Natural killer cell (primary cell): Measurements from ENCODE around the gene CDC40. TPM values are rescaled to one million over a fixed set of nuclear protein-coding genes. Genes with fewer than 3 reads are reported as not detected.

Source experiments
- ATAC-seq, 3 donors: fragments of 150-1000 bp in 2 of 3; fragments of 200-7000 bp in 1 of 3; cut with Tn5 transposase; 1 replicate in 1 of 3; 2 replicates in 2 of 3; pipeline ENCODE4 v1.10.0; 2021; ENCODE audit warnings: mild to moderate bottlenecking in 2 of 3, moderate library complexity in 2 of 3
- DNase-seq, 2 donors: peaks; one replicate each; pipeline versions ENCODE4 v3.0.0 to v3.0.0-alpha.2; 2013 to 2021; ENCODE audit warnings: mixed read lengths in 1 of 2
- H3K27ac ChIP-seq: one replicate; pipeline ENCODE4 v1.5.1; 2013; ENCODE audit warnings: mild to moderate bottlenecking, low read length
- H3K27me3 ChIP-seq: one replicate; pipeline ENCODE4 v1.6.1; 2013; ENCODE audit warnings: low read length; ENCODE audit not compliant: control insufficient read depth, insufficient read depth
- H3K36me3 ChIP-seq: one replicate; pipeline ENCODE4 v1.6.1; 2013; ENCODE audit warnings: low read length; ENCODE audit not compliant: control insufficient read depth, insufficient read depth
- H3K4me1 ChIP-seq: one replicate; pipeline ENCODE4 v1.6.1; 2013; ENCODE audit warnings: low read length; ENCODE audit not compliant: control insufficient read depth, insufficient read depth
- H3K4me3 ChIP-seq: one replicate; pipeline ENCODE4 v1.5.1; 2013; ENCODE audit warnings: low read length
- H3K9me3 ChIP-seq: one replicate; pipeline ENCODE4 v1.6.1; 2013; ENCODE audit warnings: low read length; ENCODE audit not compliant: control insufficient read depth, insufficient read depth
- H3K27ac Mint-ChIP-seq, 2 donors: one replicate each; pipeline ENCODE4 v1.8.0; 2022; ENCODE audit warnings: mild to moderate bottlenecking in 2 of 2, mixed read lengths in 2 of 2, moderate library complexity in 1 of 2
- H3K27me3 Mint-ChIP-seq, 2 donors: one replicate each; pipeline ENCODE4 v1.8.0; 2022; ENCODE audit warnings: low read depth in 2 of 2, mixed read lengths in 2 of 2
- H3K36me3 Mint-ChIP-seq: one replicate; pipeline ENCODE4 v1.8.0; 2022; ENCODE audit warnings: mixed read lengths
- H3K4me1 Mint-ChIP-seq, 2 donors: one replicate each; pipeline ENCODE4 v1.8.0; 2022; ENCODE audit warnings: mixed read lengths in 2 of 2
- H3K4me3 Mint-ChIP-seq: one replicate; pipeline ENCODE4 v1.8.0; 2022; ENCODE audit warnings: mild to moderate bottlenecking, moderate library complexity, mixed read lengths
- H3K9me3 Mint-ChIP-seq, 2 donors: one replicate each; pipeline ENCODE4 v1.8.0; 2022; ENCODE audit warnings: mixed read lengths in 2 of 2
- WGBS: methylation state at CpG from one replicate; pipeline ENCODE4 v1.1.7; 2013; ENCODE audit warnings: missing lambda C conversion rate; ENCODE audit not compliant: insufficient coverage; 5-methylcytosine and 5-hydroxymethylcytosine counted together
- intact Hi-C: fragments of 100-400 bp; cut with micrococcal nuclease; formaldehyde crosslinking; loops from one replicate; pipeline ENCODE4 v1.14.2; 2022
- total RNA-seq, 4 donors: library from RNA; stranded (reverse); fragments of 120-200 nt in 1 of 4; gene quantifications; one replicate each; pipeline versions ENCODE4 v1.2.3 to v1.2.4, GENCODE V29; 2013 to 2022
- TF ChIP-seq, protein P1 (sequence below): fragments of 200-600 bp; IDR thresholded peaks from one replicate; pipeline ENCODE4 v1.8.0; 2022; ENCODE audit warnings: antibody characterized with exemption

CDC40 gene
- total RNA-seq, 3 donors from 2014 or later (not counting 1 experiment from before 2014, with no cell fraction given): 32.9 to 55.4 (median 48.5) TPM

- H3K27ac Mint-ChIP-seq: no peak overlapping the region
- H3K9me3 ChIP-seq: no peaks in the 10 kb centered on the region
- no peaks in the 10 kb centered on the region for H3K4me1 ChIP-seq
- H3K27ac ChIP-seq: no peak overlapping the region
- no peaks in the 10 kb centered on the region for H3K27me3 ChIP-seq
- no peak for DNase-seq
- intact Hi-C loops: no loop called here
- peaks cover 15 to 26% of the 10 kb centered on the region in 2 donors for H3K4me1 Mint-ChIP-seq
- TF ChIP-seq, protein P1, sequence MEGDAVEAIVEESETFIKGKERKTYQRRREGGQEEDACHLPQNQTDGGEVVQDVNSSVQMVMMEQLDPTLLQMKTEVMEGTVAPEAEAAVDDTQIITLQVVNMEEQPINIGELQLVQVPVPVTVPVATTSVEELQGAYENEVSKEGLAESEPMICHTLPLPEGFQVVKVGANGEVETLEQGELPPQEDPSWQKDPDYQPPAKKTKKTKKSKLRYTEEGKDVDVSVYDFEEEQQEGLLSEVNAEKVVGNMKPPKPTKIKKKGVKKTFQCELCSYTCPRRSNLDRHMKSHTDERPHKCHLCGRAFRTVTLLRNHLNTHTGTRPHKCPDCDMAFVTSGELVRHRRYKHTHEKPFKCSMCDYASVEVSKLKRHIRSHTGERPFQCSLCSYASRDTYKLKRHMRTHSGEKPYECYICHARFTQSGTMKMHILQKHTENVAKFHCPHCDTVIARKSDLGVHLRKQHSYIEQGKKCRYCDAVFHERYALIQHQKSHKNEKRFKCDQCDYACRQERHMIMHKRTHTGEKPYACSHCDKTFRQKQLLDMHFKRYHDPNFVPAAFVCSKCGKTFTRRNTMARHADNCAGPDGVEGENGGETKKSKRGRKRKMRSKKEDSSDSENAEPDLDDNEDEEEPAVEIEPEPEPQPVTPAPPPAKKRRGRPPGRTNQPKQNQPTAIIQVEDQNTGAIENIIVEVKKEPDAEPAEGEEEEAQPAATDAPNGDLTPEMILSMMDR: no peak
- H3K4me3 Mint-ChIP-seq: no peak overlapping the region
- no peak overlapping the region for H3K4me3 ChIP-seq
- H3K36me3 Mint-ChIP-seq: no peaks in the 10 kb centered on the region
- peaks cover 20% of the 10 kb centered on the region for H3K36me3 ChIP-seq
- ATAC-seq: no peak
- no peaks in the 10 kb centered on the region for H3K27me3 Mint-ChIP-seq
- 73% methylated on average over 1 of the region's 1 CpG for WGBS
- no peaks in the 10 kb centered on the region for H3K9me3 Mint-ChIP-seq
Measured at GRCh38 chr6:110196874-110197273, 16.6 kb downstream of the CDC40 start.

GRCh38 chr6:110198561-110198960 is 18.3 kb downstream of the CDC40 start:
- no peaks in the 10 kb centered on the region for H3K9me3 Mint-ChIP-seq
- intact Hi-C loops: no loop called here
- peaks cover 26 to 35% of the 10 kb centered on the region in 2 donors for H3K4me1 Mint-ChIP-seq
- Histone ChIP-seq H3K27me3 (no peaks in the 10 kb centered on the region), H3K9me3 (no peaks in the 10 kb centered on the region), H3K4me1 (no peaks in the 10 kb centered on the region), H3K4me3 (no peak overlapping the region), H3K36me3 (peaks cover 21% of the 10 kb centered on the region), H3K27ac (no peak overlapping the region)
- ATAC-seq (no peak), DNase-seq (no peak)
- 94% methylated on average over 1 of the region's 3 CpGs for WGBS
- no peaks in the 10 kb centered on the region for H3K27me3 Mint-ChIP-seq
- no peaks in the 10 kb centered on the region for H3K36me3 Mint-ChIP-seq
- H3K4me3 Mint-ChIP-seq: no peak overlapping the region
- H3K27ac Mint-ChIP-seq: no peak overlapping the region
- TF ChIP-seq, protein P1: no peak

- H3K36me3 ChIP-seq: peaks cover 8% of the 10 kb centered on the region
- no peaks in the 10 kb centered on the region for H3K9me3 Mint-ChIP-seq
- H3K27me3 ChIP-seq: no peaks in the 10 kb centered on the region
- ATAC-seq: no peak
- H3K27ac ChIP-seq: no peak overlapping the region
- intact Hi-C loops: no loop called here
- TF ChIP-seq, protein P1: no peak
- peaks cover 22 to 24% of the 10 kb centered on the region in 2 donors for H3K4me1 Mint-ChIP-seq
- H3K4me1 ChIP-seq: no peaks in the 10 kb centered on the region
- H3K27ac Mint-ChIP-seq: no peak overlapping the region
- H3K9me3 ChIP-seq: no peaks in the 10 kb centered on the region
- H3K4me3 ChIP-seq: no peak overlapping the region
- H3K36me3 Mint-ChIP-seq: no peaks in the 10 kb centered on the region
- H3K27me3 Mint-ChIP-seq: no peaks in the 10 kb centered on the region
- DNase-seq: no peak
- WGBS: 88% methylated on average over 2 of the region's 3 CpGs
- no peak overlapping the region for H3K4me3 Mint-ChIP-seq
Measured at GRCh38 chr6:110201151-110201884, 21.1 kb downstream of the CDC40 start.

DNA sequence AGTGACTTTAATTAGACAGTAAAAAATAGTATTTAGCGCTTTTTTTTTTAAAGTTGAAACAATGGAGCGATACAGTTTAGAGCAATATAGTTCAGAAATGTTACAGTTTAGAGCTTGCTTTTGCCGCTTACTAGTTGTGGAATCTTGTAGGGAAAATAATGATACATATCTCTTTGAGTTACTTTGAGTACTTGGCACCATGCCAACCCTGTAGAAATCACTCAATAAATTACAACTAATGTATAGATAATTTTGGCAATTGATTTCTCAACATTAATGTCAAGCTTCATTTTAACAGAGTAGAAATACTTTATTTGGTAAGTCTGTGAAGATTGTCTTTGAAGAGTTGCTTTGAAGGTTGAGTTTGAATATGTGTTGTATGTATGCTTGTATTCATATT is 27.4 kb downstream of the CDC40 start:
- no peak overlapping the region for H3K4me3 ChIP-seq
- intact Hi-C loops: no loop called here
- no peaks in the 10 kb centered on the region for H3K27me3 ChIP-seq
- peaks cover 49% of the 10 kb centered on the region for H3K36me3 ChIP-seq
- no peak overlapping the region for H3K4me3 Mint-ChIP-seq
- no peaks in the 10 kb centered on the region for H3K4me1 ChIP-seq
- peaks cover 19% of the 10 kb centered on the region for H3K36me3 Mint-ChIP-seq
- no peak for ATAC-seq
- H3K9me3 Mint-ChIP-seq: no peaks in the 10 kb centered on the region
- H3K9me3 ChIP-seq: no peaks in the 10 kb centered on the region
- H3K4me1 Mint-ChIP-seq: peaks cover under 1 to 6% of the 10 kb centered on the region in 2 donors
- no peak overlapping the region for H3K27ac ChIP-seq
- TF ChIP-seq, protein P1: no peak
- peak in 1 of 2 donors; percentile 9 for DNase-seq
- no peak overlapping the region for H3K27ac Mint-ChIP-seq
- no peaks in the 10 kb centered on the region for H3K27me3 Mint-ChIP-seq
- 100% methylated on average over 3 of the region's 3 CpGs for WGBS
